HL-60 (cell line): ENCODE results near the gene AKR1B1.

Experiments
- DNase-seq, 2 experiments: peaks; one replicate each; pipeline ENCODE4 v3.0.0-alpha.2; 2010 to 2020; ENCODE audit warnings: low read depth in 1 of 2, low spot score in 1 of 2
- H3K27ac ChIP-seq: fragments of 250-450 bp; sonication (Bioruptor Pico); replicated peaks from 2 replicates; pipeline ENCODE4 v1.5.1; 2020; ENCODE audit warnings: mild to moderate bottlenecking, moderate library complexity
- H3K27me3 ChIP-seq: fragments of 250-450 bp; sonication (Bioruptor Pico); 2 replicates; pipeline ENCODE4 v1.5.1; 2021; ENCODE audit warnings: mild to moderate bottlenecking, moderate library complexity; ENCODE audit not compliant: insufficient read depth, poor library complexity, severe bottlenecking
- H3K4me3 ChIP-seq: replicated peaks from 2 replicates; pipeline ENCODE4 v1.5.1; 2011; ENCODE audit warnings: mild to moderate bottlenecking, control low read depth, low read length; ENCODE audit not compliant: insufficient read depth
- CTCF ChIP-seq: IDR thresholded peaks from one replicate; pipeline ENCODE4 v1.5.1; 2011; ENCODE audit warnings: low read length, control low read depth, inconsistent platforms; ENCODE audit not compliant: insufficient read depth
- GABPA ChIP-seq: IDR thresholded peaks from 2 replicates; pipeline ENCODE4 v1.6.1; 2012; ENCODE audit warnings: low read depth
- POLR2AphosphoS5 ChIP-seq: IDR thresholded peaks from 2 replicates; pipeline ENCODE4 v1.6.1; 2012; ENCODE audit warnings: low read depth
- REST ChIP-seq: IDR thresholded peaks from 2 replicates; pipeline ENCODE4 v1.6.1; 2012; ENCODE audit warnings: low read depth; ENCODE audit not compliant: insufficient replicate concordance
- SPI1 ChIP-seq: IDR thresholded peaks from 2 replicates; pipeline ENCODE4 v1.6.1; 2012; ENCODE audit warnings: low read depth, mild to moderate bottlenecking, borderline replicate concordance

Gene AKR1B1

GRCh38 chr7:134476044-134476443 is 17.1 kb upstream of the AKR1B1 start:
- TF ChIP-seq GABPA (no peak), SPI1 (no peak), REST (no peak)
- Histone ChIP-seq H3K27me3 (no peaks in the 10 kb centered on the region), H3K4me3 (no peak overlapping the region), H3K27ac (no peak overlapping the region)
- DNase-seq: no peak

- no peak for DNase-seq
Measured at GRCh38 chr7:134474828-134475227, 15.9 kb upstream of the AKR1B1 start.

GRCh38 chr7:134473861-134474291 is 15.0 kb upstream of the AKR1B1 start:
- no peak overlapping the region for H3K27ac ChIP-seq
- H3K27me3 ChIP-seq: no peaks in the 10 kb centered on the region
- H3K4me3 ChIP-seq: no peak overlapping the region
- TF ChIP-seq SPI1 (no peak), GABPA (no peak), REST (no peak), CTCF (no peak), POLR2AphosphoS5 (no peak)
- DNase-seq: no peak

More at GRCh38 chr7:134474828-134475227, 15.9 kb upstream of the AKR1B1 start:
- TF ChIP-seq REST (no peak), GABPA (no peak), POLR2AphosphoS5 (no peak), SPI1 (no peak), CTCF (no peak)
- Histone ChIP-seq H3K27me3 (no peaks in the 10 kb centered on the region), H3K4me3 (no peak overlapping the region), H3K27ac (no peak overlapping the region)
